GM13976 (cell line): ENCODE data around the gene FAAP20.

Source experiments
- DNase-seq: peaks from one replicate; pipeline ENCODE4 v3.0.0; 2012; ENCODE audit warnings: low spot score
- CTCF ChIP-seq: IDR thresholded peaks from 2 replicates; pipeline ENCODE4 v1.5.1; 2012; ENCODE audit warnings: borderline replicate concordance, mild to moderate bottlenecking; ENCODE audit not compliant: insufficient read depth; ENCODE audit errors: extremely low read depth, missing control alignments, control extremely low read depth
- in situ Hi-C: fragments of 300-500 bp; cut with MboI; formaldehyde crosslinking; loops from one replicate; pipeline ENCODE4 v1.12.0; 2022; ENCODE audit warnings: low sequenced_read_pairs, mixed read lengths, inconsistent platforms; ENCODE audit not compliant: unreplicated experiment

The FAAP20 gene, protein sequence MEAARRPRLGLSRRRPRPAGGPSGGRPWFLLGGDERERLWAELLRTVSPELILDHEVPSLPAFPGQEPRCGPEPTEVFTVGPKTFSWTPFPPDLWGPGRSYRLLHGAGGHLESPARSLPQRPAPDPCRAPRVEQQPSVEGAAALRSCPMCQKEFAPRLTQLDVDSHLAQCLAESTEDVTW

DNA sequence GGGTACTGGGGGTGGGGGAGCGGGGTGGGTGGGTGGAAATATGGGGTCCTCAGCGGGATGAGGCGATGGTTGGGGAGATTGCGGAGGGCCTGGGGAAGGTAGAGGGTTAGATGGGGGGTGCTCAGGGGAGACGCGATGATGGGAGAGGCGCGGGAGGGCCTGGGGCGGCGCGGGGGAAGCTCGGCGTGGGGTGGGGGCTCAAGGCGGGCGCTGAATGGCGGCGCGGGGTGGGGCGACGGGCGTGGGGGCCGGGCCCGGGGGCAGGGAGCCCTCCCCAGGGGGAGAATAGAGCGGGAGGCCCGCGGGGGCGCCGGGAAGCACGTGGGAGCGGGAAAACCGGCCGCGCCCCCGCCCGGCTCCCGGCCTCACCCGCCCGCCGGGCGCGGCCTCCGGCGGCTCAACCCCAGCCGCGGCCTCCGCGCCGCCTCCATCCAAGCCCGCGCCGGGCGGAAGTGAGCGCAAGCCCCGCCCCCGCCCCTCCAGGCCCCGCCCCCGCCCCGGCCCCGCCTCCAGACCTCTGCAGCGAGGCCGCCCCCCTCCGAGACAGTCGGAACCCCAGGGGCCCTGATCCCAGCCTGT, at the start of gene FAAP20:
FAAP20 (minus strand) TSS at position 454 of the 579 bp plus-strand sequence; CDS start at position 431, 23 bp downstream.
- in situ Hi-C loops: loop anchor here (5.0 kb wide), 1 partner anchor 183 kb away; no protein-coding TSS in a partner anchor
- DNase-seq: peak; percentile 90
- no peak for TF ChIP-seq CTCF

DNA sequence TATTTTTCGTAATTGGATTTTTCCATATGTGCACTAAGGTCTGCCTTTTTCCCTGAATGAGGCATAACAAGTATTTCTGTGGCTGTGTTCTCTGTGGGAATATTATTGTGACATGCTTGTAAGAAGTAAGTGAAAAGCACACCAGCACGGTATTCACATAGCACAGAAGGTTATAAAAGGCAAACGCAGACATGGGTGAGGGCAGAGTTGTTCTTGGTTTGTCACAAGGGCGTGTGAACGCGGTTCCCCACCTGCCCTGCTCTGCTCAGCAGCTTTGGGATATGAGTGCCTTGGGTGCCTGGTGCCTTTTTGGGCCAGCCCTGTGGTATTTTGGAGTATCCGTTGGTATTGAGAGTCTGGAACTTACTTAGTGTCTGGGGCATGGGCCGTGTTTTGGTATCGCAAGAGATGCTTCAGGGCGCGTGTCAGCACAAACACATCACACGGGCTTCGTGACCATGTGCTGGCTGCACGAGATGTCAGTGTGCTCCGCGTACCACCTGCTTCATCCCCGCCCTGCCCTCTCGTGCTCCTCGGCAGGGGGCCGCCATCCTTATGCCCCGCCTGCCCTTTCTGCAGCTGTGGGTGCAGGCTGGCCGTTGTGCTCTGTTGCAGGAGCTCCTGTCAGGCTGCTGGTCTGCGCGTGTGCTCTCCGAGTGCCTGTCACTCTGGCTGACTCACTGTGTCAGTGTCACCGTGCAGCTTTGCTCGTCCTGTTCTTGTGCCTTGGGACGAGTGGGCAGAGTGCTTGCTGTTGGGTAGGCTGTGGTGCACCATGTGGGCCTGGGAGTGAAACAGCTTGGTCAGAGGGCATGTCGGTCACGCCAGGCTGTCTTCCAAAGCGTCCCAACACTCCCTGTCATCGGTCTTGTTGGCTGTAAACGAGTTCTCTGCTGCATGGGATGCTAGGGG, 48.5 kb upstream of the FAAP20 start:
- in situ Hi-C loops: no loop called here
- no peak for TF ChIP-seq CTCF
- no peak for DNase-seq

DNA sequence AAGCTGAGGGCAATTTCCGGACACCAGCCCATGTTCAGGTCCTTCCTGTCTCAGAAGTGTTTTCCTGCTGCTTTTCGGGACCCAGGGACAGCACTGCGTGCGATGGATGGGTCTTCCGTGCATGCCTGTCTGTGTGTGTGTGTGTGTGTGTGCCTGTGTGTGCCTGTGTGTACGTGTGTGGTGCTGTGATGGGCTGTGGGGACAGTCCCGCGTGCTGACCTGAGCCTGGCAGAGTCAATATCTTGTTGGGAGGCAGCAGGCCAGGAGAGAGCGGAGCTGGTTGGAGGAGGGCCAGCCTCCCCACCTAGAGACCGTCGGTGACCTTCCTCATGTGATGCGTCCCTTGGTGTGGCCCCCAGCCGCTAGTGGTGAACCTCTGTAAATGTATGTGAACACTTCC, 47.2 kb upstream of the FAAP20 start:
- no peak for DNase-seq
- no peak for TF ChIP-seq CTCF
- in situ Hi-C loops: no loop called here

GRCh38 chr1:2240270-2241156, 45.9 kb upstream of the FAAP20 start:
- DNase-seq: no peak
- no peak for TF ChIP-seq CTCF
- in situ Hi-C loops: no loop called here

DNA sequence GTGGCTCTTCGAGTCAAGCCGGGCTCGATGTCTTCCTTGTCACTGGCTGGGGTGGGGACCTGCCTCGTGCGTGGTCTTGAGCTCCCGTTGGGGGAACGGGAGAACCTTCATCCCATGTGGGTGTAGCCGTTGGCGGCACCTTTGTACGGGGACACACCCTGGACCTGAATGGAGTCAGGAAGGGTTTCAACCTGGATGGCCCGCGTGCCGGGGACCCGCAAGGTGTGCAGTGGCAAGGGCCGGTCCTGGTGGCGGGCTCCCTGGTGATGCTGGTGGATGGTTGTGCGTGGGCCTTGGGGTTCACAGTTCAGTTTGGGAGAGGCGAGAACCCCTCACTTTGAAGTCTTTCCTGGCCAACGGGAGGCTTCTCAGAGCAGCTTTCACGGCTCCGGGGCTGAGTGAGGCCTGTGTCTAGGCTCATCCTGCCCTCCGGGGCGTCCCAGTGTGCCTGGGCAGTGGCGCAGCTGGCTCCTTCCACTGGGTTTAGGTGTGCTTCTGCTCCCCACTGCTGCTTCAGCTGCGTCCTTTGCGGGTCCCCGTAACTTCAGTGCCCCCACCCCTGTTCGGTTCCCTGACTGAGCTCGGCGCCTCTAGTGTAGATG, 44.9 kb upstream of the FAAP20 start:
- in situ Hi-C loops: no loop called here
- TF ChIP-seq CTCF: no peak
- DNase-seq: no peak
